K562 (cell line): ENCODE results near the gene KPNB1. TPM values are rescaled to one million over a fixed set of nuclear protein-coding genes. Genes with fewer than 3 reads are reported as not detected.

ENCODE experiments used
- ATF2 ChIP-seq: sonication (generic); formaldehyde crosslinking; IDR thresholded peaks from 2 replicates; pipeline ENCODE4 v1.8.1; 2022; ENCODE audit warnings: missing genetic modification reagents
- CHD1 ChIP-seq: fragments of 200-600 bp; sonication (generic); IDR thresholded peaks from one replicate; pipeline ENCODE4 v1.6.1; 2012; ENCODE audit warnings: mild to moderate bottlenecking, moderate library complexity, low read length, inconsistent platforms
- DDX20 ChIP-seq: fragments of 450-650 bp; IDR thresholded peaks from 2 replicates; pipeline ENCODE4 v1.6.1; 2016; ENCODE audit warnings: missing genetic modification characterization, low read depth, mild to moderate bottlenecking, missing compliant biosample characterization, moderate library complexity
- ETV1 ChIP-seq: fragments of 450-650 bp; conservative IDR thresholded peaks from 2 replicates; pipeline ENCODE4 v1.6.1; 2016; ENCODE audit warnings: missing genetic modification characterization, control low read depth, low read depth, missing compliant biosample characterization
- GTF2F1 ChIP-seq: IDR thresholded peaks from 2 replicates; pipeline ENCODE4 v1.6.1; 2011; ENCODE audit warnings: low read depth, low read length, improper control_type of control experiment
- KDM4B ChIP-seq, 2 experiments: fragments of 450-650 bp in 1 of 2; sonication (generic) in 1 of 2; IDR thresholded peaks; 2 replicates each; pipeline ENCODE4 v1.6.1; 2016 to 2017; ENCODE audit warnings: borderline replicate concordance in 2 of 2, antibody characterized with exemption in 1 of 2, low read depth in 1 of 2, mild to moderate bottlenecking in 1 of 2
- MEIS2 ChIP-seq: fragments of 450-650 bp; IDR thresholded peaks from 2 replicates; pipeline ENCODE4 v1.6.1; 2014; ENCODE audit warnings: mild to moderate bottlenecking; ENCODE audit not compliant: partially characterized antibody
- NR3C1 ChIP-seq: sonication (generic); formaldehyde crosslinking; IDR thresholded peaks from 2 replicates; pipeline ENCODE4 v1.8.1; 2022; ENCODE audit warnings: missing genetic modification reagents
- NRF1 ChIP-seq, 2 experiments: fragments of 450-650 bp; IDR thresholded peaks in 1 of 2; conservative IDR thresholded peaks in 1 of 2; 2 replicates each; pipeline ENCODE4 v1.6.1; 2014; ENCODE audit warnings: mild to moderate bottlenecking in 2 of 2
- PCBP1 ChIP-seq: fragments of 200-400 bp; formaldehyde crosslinking; IDR thresholded peaks from 2 replicates; pipeline ENCODE4 v1.6.1; 2018; ENCODE audit warnings: mild to moderate bottlenecking, low read depth, low read length; ENCODE audit not compliant: poor library complexity, severe bottlenecking
- PRPF4 ChIP-seq: fragments of 200-400 bp; formaldehyde crosslinking; IDR thresholded peaks from one replicate; pipeline ENCODE4 v1.6.1; 2017; ENCODE audit warnings: low read length, low read depth, mild to moderate bottlenecking; ENCODE audit not compliant: insufficient read depth, poor library complexity, severe bottlenecking
- RBM14 ChIP-seq: fragments of 200-400 bp; formaldehyde crosslinking; IDR thresholded peaks from 2 replicates; pipeline ENCODE4 v1.6.1; 2018; ENCODE audit warnings: low read depth, mild to moderate bottlenecking, low read length, moderate library complexity, borderline replicate concordance; ENCODE audit not compliant: insufficient read depth
- RNF2 ChIP-seq: sonication (generic); IDR thresholded peaks from 2 replicates; pipeline ENCODE4 v1.6.1; 2016
- TARDBP ChIP-seq: fragments of 450-650 bp; IDR thresholded peaks from 2 replicates; pipeline ENCODE4 v1.6.1; 2016
- TEAD4 ChIP-seq, 2 experiments: sonication (generic) in 1 of 2; formaldehyde crosslinking in 1 of 2; IDR thresholded peaks; 2 replicates each; pipeline versions ENCODE4 v1.6.1 to v1.8.0; 2012 to 2022; ENCODE audit warnings: borderline replicate concordance in 1 of 2, inconsistent platforms in 1 of 2, low read length in 1 of 2, mild to moderate bottlenecking in 1 of 2, missing genetic modification reagents in 1 of 2
- TGIF2 ChIP-seq: sonication (generic); formaldehyde crosslinking; IDR thresholded peaks from 2 replicates; pipeline ENCODE4 v1.8.1; 2022; ENCODE audit warnings: mild to moderate bottlenecking, missing genetic modification reagents, moderate library complexity
- ZBTB9 ChIP-seq: fragments of 450-650 bp; formaldehyde crosslinking; IDR thresholded peaks from 2 replicates; pipeline ENCODE4 v1.4.0; 2020; ENCODE audit warnings: mild to moderate bottlenecking, moderate library complexity
- ZNF77 ChIP-seq: fragments of 250-450 bp; sonication (Bioruptor Pico); IDR thresholded peaks from 2 replicates; pipeline ENCODE4 v1.5.0; 2020
- polyA plus RNA-seq, 8 experiments: library from polyadenylated mRNA; depleted of rRNA in 4 of 8; stranded (reverse) in 5 of 8; unstranded in 3 of 8; fragments of >200 nt; fragmentation: Nextera tagmentation in 2 of 8; fragmentation: Illumina TruSeq in 1 of 8; extraction: Ambion mirVana in 2 of 8; extraction: Trizol in 1 of 8; gene quantifications; 2 replicates each; pipeline versions ENCODE4 v1.2.1 to v1.2.3, GENCODE V29; 2011 to 2014; ENCODE audit warnings: inconsistent platforms in 1 of 8, missing spikeins in 1 of 8
- total RNA-seq, 7 experiments: library from RNA; depleted of rRNA in 6 of 7; stranded (reverse); fragments of >200 nt in 6 of 7; fragmentation: Illumina TruSeq in 2 of 7; extraction: Trizol in 2 of 7; gene quantifications; 2 replicates each; pipeline versions ENCODE4 v1.2.1 to v1.2.3, GENCODE V29; 2011 to 2021; ENCODE audit warnings: low replicate concordance in 1 of 7
- TF ChIP-seq, protein P1 (sequence below): fragments of 250-450 bp; sonication (Bioruptor Pico); IDR thresholded peaks from 2 replicates; pipeline ENCODE4 v1.8.0; 2022; ENCODE audit warnings: moderate library complexity, mild to moderate bottlenecking, inconsistent platforms
- TF ChIP-seq, protein P2 (sequence below): fragments of 450-650 bp; IDR thresholded peaks from 2 replicates; pipeline ENCODE4 v1.6.1; 2016; ENCODE audit warnings: antibody characterized with exemption
- TF ChIP-seq, protein P3 (sequence below): IDR thresholded peaks from 2 replicates; pipeline ENCODE4 v1.6.1; 2016; ENCODE audit warnings: missing genetic modification characterization, missing compliant biosample characterization

Gene KPNB1
- total and polyA plus RNA-seq, 9 of the 15 experiments (the other 6 are each of a cell fraction or from before 2014, with no cell fraction given), result 154 to 622 (median 354) TPM

DNA sequence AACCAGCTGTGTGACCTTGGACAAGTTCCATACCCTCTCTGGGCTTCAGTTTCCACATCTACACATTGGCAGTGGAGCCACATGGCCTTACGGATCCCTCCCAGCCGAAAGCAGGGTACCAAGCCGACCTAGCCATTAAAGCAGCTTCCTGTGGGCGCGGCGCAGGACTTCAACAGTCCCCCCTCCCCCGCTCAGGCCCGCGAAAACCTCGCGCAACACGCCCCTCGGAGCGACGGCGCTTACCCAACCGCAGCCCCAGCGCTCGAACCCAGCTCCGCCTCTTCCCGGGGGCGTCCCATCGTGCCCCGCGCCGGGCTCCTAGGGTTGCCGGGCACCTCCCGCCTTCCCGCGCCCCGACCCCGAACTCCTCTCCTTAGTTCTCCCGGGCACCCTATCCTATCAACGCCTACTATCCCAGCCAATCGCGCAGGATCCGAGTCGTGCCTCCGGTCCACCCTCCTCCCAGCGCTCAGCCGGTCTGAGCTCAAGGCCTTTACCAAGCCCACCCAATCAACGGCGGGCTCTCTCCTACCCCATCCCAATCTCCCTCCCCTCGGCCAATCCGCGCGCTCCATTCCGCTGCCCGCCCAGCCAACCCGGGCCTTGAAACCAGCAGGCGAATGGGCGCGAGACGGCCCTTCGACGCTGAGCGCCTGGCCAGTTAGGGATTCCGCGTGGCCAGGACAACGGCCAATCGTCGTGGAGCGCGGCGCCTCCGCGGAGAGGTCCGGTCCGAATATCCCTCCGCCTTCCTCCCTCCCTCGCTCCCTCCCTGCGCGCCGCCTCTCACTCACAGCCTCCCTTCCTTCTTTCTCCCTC, at the start of gene KPNB1 (continued):
- TF ChIP-seq ZBTB9 (CRISPR knock-in tag) (no peak), TGIF2 (CRISPR knock-in tag) (no peak), TEAD4 (IDR thresholded peaks at IDR 0.05; ENCODE audit: low read length) (peak; percentile 30; the same call in 1 of the 2 replicates), TEAD4 (CRISPR knock-in tag; IDR thresholded peaks at IDR 0.05; ENCODE audit: borderline replicate concordance) (no peak), CHD1 (peak; percentile 64), PRPF4 (no peak), RBM14 (no peak), RNF2 (peak; percentile 85), MEIS2 (no peak), DDX20 (tag) (no peak), PCBP1 (peak; percentile 25), ZNF77 (CRISPR knock-in tag) (no peak), TARDBP (no peak), NRF1 (conservative IDR thresholded peaks at IDR 0.05 in 1 of 2, IDR thresholded peaks at IDR 0.05 in 1 of 2) (peak; percentile 80 to 84), NR3C1 (no peak), GTF2F1 (peak; percentile 73; the same call in 1 of the 2 replicates), ETV1 (tag) (peak; percentile 92), ATF2 (no peak), KDM4B (IDR thresholded peaks at IDR 0.05; ENCODE audit: borderline replicate concordance in 2 of 2, low read depth in 1 of 2) (peak in 1 of 2 experiments; percentile 85; a peak in 2 of 4 replicates)
- TF ChIP-seq, protein P1, sequence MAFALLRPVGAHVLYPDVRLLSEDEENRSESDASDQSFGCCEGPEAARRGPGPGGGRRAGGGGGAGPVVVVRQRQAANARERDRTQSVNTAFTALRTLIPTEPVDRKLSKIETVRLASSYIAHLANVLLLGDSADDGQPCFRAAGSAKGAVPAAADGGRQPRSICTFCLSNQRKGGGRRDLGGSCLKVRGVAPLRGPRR (CRISPR knock-in tag), result no peak
- TF ChIP-seq, protein P2, sequence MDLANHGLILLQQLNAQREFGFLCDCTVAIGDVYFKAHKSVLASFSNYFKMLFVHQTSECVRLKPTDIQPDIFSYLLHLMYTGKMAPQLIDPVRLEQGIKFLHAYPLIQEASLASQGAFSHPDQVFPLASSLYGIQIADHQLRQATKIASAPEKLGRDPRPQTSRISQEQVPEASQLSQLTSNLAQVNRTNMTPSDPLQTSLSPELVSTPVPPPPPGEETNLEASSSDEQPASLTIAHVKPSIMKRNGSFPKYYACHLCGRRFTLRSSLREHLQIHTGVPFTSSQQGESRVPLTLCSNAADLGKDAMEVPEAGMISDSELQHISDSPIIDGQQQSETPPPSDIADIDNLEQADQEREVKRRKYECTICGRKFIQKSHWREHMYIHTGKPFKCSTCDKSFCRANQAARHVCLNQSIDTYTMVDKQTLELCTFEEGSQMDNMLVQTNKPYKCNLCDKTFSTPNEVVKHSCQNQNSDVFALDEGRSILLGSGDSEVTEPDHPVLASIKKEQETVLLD, result no peak; the same call in 1 of the 2 replicates
- TF ChIP-seq, protein P3, sequence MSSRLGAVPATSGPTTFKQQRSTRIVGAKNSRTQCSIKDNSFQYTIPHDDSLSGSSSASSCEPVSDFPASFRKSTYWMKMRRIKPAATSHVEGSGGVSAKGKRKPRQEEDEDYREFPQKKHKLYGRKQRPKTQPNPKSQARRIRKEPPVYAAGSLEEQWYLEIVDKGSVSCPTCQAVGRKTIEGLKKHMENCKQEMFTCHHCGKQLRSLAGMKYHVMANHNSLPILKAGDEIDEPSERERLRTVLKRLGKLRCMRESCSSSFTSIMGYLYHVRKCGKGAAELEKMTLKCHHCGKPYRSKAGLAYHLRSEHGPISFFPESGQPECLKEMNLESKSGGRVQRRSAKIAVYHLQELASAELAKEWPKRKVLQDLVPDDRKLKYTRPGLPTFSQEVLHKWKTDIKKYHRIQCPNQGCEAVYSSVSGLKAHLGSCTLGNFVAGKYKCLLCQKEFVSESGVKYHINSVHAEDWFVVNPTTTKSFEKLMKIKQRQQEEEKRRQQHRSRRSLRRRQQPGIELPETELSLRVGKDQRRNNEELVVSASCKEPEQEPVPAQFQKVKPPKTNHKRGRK (tag), result no peak
